BE2C (cell line): ENCODE results near the gene UNC5A.

Experiments used
- DNase-seq: peaks from one replicate; pipeline ENCODE4 v3.0.0-alpha.2; 2020
- H3K27me3 ChIP-seq: fragments of 250-450 bp; sonication (Bioruptor Pico); 2 replicates; pipeline ENCODE4 v1.5.1; 2020; ENCODE audit warnings: mild to moderate bottlenecking
- H3K36me3 ChIP-seq: fragments of 250-450 bp; sonication (Bioruptor Pico); 2 replicates; pipeline ENCODE4 v1.5.1; 2020; ENCODE audit warnings: mild to moderate bottlenecking
- H3K4me1 ChIP-seq: fragments of 250-450 bp; sonication (Bioruptor Pico); 2 replicates; pipeline ENCODE4 v1.5.1; 2020
- H3K4me3 ChIP-seq: 2 replicates; pipeline ENCODE4 v1.5.1; 2011; ENCODE audit warnings: low read depth, low read length
- H3K9me3 ChIP-seq: fragments of 250-450 bp; sonication (Bioruptor Pico); 2 replicates; pipeline ENCODE4 v1.5.1; 2020
- TF ChIP-seq, protein P1 (sequence below): IDR thresholded peaks from 2 replicates; pipeline ENCODE4 v1.5.1; 2012; ENCODE audit warnings: mild to moderate bottlenecking, low read depth, low read length

Gene UNC5A

GRCh38 chr5:176775409-176775808 is 35.0 kb upstream of the UNC5A start:
- H3K27me3 ChIP-seq = no peaks in the 10 kb centered on the region

DNA sequence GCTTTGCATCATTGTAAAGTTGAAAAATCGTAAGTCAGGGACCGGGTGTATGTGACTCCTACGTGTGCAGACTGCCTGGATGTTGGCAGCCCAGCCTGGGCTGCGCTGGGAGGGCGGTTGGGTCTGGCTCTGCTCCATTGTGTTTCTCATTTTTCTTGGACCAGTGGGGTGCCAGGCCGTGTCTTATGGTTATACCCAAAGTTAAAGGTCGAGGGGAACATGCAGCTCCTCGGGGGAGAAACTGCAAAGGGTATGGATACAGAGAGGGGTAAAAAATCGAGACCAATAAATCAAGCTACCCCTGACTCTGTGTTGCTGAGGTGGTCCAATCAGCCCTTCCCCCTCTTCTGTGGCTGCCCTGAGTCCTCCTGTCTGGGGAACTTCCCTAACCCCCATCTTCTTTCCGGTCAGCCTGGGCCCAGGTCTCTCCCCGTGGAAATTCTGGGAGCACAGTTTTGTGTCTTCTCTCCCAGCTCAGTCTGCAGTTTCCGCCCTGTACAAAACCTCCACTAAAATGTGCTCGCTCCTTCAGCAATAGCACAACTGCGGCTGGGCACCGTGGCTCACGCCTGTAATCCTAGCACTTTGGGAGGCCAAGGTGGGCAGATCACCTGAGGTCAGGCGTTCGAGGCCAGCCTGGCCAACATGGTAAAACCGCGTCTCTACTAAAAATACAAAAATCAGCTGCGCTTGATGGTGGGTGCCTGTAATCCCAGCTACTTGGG is 34.1 kb upstream of the UNC5A start:
- DNase-seq = no peak
- Histone ChIP-seq H3K36me3 (no peaks in the 10 kb centered on the region), H3K9me3 (no peaks in the 10 kb centered on the region), H3K27me3 (no peaks in the 10 kb centered on the region), H3K4me1 (no peaks in the 10 kb centered on the region), H3K4me3 (no peak overlapping the region)
- TF ChIP-seq, protein P1, sequence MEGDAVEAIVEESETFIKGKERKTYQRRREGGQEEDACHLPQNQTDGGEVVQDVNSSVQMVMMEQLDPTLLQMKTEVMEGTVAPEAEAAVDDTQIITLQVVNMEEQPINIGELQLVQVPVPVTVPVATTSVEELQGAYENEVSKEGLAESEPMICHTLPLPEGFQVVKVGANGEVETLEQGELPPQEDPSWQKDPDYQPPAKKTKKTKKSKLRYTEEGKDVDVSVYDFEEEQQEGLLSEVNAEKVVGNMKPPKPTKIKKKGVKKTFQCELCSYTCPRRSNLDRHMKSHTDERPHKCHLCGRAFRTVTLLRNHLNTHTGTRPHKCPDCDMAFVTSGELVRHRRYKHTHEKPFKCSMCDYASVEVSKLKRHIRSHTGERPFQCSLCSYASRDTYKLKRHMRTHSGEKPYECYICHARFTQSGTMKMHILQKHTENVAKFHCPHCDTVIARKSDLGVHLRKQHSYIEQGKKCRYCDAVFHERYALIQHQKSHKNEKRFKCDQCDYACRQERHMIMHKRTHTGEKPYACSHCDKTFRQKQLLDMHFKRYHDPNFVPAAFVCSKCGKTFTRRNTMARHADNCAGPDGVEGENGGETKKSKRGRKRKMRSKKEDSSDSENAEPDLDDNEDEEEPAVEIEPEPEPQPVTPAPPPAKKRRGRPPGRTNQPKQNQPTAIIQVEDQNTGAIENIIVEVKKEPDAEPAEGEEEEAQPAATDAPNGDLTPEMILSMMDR = no peak

More at GRCh38 chr5:176775409-176775808, 35.0 kb upstream of the UNC5A start:
- Histone ChIP-seq H3K9me3 (no peaks in the 10 kb centered on the region), H3K4me1 (no peaks in the 10 kb centered on the region), H3K4me3 (no peak overlapping the region), H3K36me3 (no peaks in the 10 kb centered on the region)
- DNase-seq = no peak
- TF ChIP-seq, protein P1 = no peak

DNA sequence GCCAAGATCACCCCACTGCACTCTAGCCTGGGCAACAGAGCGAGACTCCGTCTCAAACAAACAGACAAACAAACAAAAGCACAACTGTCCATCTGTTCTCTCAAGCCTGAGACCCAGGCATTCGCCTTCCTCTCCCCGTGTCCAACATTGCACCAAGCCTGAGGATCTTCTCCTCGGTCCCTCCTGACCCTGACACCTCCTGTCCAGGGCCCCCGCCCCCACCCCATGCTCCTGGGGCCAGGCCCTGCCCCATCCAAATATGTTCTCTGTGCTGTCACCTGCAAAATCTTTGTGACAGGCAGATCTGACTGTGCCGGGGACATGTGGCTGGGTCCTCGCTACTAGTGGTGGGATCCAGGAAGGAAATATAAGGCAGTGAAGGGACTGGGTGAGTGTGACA is 33.4 kb upstream of the UNC5A start:
- Histone ChIP-seq H3K4me1 (no peaks in the 10 kb centered on the region), H3K4me3 (no peak overlapping the region), H3K9me3 (no peaks in the 10 kb centered on the region), H3K27me3 (no peaks in the 10 kb centered on the region), H3K36me3 (no peaks in the 10 kb centered on the region)
- no peak for DNase-seq
- TF ChIP-seq, protein P1 = no peak

GRCh38 chr5:176778921-176779465 is 31.4 kb upstream of the UNC5A start:
- no peaks in the 10 kb centered on the region for H3K9me3 ChIP-seq
- no peak for DNase-seq
- no peaks in the 10 kb centered on the region for H3K4me1 ChIP-seq
- H3K27me3 ChIP-seq = no peaks in the 10 kb centered on the region
- TF ChIP-seq, protein P1 = no peak
- no peaks in the 10 kb centered on the region for H3K36me3 ChIP-seq
- H3K4me3 ChIP-seq = no peak overlapping the region

DNA sequence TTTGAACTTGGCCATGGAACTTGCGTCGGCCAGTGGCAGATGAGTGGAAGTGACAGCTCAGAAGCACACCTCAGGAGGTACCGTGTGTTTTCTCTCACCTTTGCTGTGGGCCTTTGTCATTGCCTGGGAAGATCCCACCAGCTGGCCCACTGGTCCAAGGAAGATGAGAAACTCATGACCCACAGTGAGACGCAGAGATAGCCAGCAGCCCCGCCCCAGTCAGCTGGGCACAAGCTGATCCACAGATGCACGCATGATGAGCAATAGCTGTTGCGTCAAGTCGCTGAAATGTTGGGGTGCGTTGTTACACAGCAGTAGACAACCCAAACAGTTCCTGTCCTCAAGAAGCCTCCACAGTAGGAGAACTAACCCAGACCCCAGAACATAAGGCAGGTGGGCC is 30.8 kb upstream of the UNC5A start:
- TF ChIP-seq, protein P1 = no peak
- H3K27me3 ChIP-seq = no peaks in the 10 kb centered on the region
- H3K9me3 ChIP-seq = no peaks in the 10 kb centered on the region
- no peak overlapping the region for H3K4me3 ChIP-seq
- DNase-seq = no peak
- H3K4me1 ChIP-seq = peaks cover 3% of the 10 kb centered on the region; the same call in 1 of the 2 replicates
- H3K36me3 ChIP-seq = no peaks in the 10 kb centered on the region
